ENCODE measurements around the gene BDKRB2. TPM values are rescaled to one million over a fixed set of nuclear protein-coding genes. Genes with fewer than 3 reads are reported as not detected.

BDKRB2 gene
- total RNA-seq, 1 experiment from 2014 or later: 0.15 TPM

- WGBS (ENCODE audit: extremely low coverage, insufficient read length, low lambda C conversion rate): no CpG with 5 or more reads among the region's 17 CpGs
Observed at GRCh38 chr14:96181186-96182056, 23.2 kb upstream of the BDKRB2 start.

More at GRCh38 chr14:96181186-96182056, 23.2 kb upstream of the BDKRB2 start:
- Histone ChIP-seq H3K56ac (ENCODE audit: insufficient read length, low read depth, low read length) (no peak overlapping the region), H3K9ac (ENCODE audit: extremely low read depth, insufficient read length, low read length) (no peak overlapping the region), H3K27ac (ENCODE audit: insufficient read length, low read depth, low read length) (no peak overlapping the region), H3K27me3 (ENCODE audit: insufficient read depth, low read length) (no peaks in the 10 kb centered on the region), H3K79me1 (ENCODE audit: insufficient read depth, low read depth, low read length, poor library complexity, severe bottlenecking) (no peaks in the 10 kb centered on the region), H2BK12ac (ENCODE audit: insufficient read length, low read depth, low read length) (no peak overlapping the region), H3K23me2 (ENCODE audit: insufficient read length, low read depth, low read length, poor library complexity, severe bottlenecking) (no peaks in the 10 kb centered on the region), H2BK120ac (ENCODE audit: low read depth, low read length, poor library complexity, severe bottlenecking) (no peak overlapping the region), H3K9me3 (ENCODE audit: control insufficient read depth, low read depth, low read length) (no peaks in the 10 kb centered on the region), H3K79me2 (ENCODE audit: insufficient read depth, low read length) (no peaks in the 10 kb centered on the region), H3K18ac (ENCODE audit: insufficient read length, low read depth, low read length) (no peak overlapping the region), H3K23ac (ENCODE audit: insufficient read length, low read depth, low read length) (no peak overlapping the region), H3K4me2 (ENCODE audit: insufficient read depth, insufficient read length, low read length) (no peak overlapping the region), H4K5ac (ENCODE audit: insufficient read length, low read depth, low read length) (no peak overlapping the region), H3K4me1 (ENCODE audit: insufficient read depth, low read length) (no peaks in the 10 kb centered on the region), H2AFZ (ENCODE audit: low read length) (no peak overlapping the region), H4K8ac (replicated peaks; ENCODE audit: insufficient read length, low read depth, low read length) (no peak overlapping the region), H2BK5ac (ENCODE audit: insufficient read length, low read length) (no peak overlapping the region), H2BK15ac (ENCODE audit: low read depth, low read length) (no peak overlapping the region), H3K14ac (ENCODE audit: insufficient read depth, low read length) (no peak overlapping the region), H3K4ac (ENCODE audit: low read depth, low read length) (no peak overlapping the region), H4K20me1 (ENCODE audit: control insufficient read depth, insufficient read depth, insufficient read length) (no peaks in the 10 kb centered on the region), H4K91ac (ENCODE audit: insufficient read length, low read depth, low read length) (no peak overlapping the region), H2AK5ac (ENCODE audit: insufficient read length, low read length) (no peak overlapping the region), H2BK20ac (ENCODE audit: low read depth, low read length, poor library complexity, severe bottlenecking) (no peak overlapping the region), H3T11ph (ENCODE audit: low read length) (no peak overlapping the region)
- Mint-ChIP-seq H3K9me3 (peaks cover 3 to 4% of the 10 kb centered on the region in 2 experiments; a peak in 3 of 5 replicates), H3K4me3 (no peak overlapping the region; a peak in 1 of 5 replicates), H3K27ac (no peak overlapping the region), H3K4me1 (peaks cover 0 to 6% of the 10 kb centered on the region in 2 experiments; a peak in 3 of 4 replicates), H3K36me3 (ENCODE audit: insufficient read depth in 1 of 3, low read depth in 3 of 3) (no peaks in the 10 kb centered on the region; a peak in 1 of 7 replicates), H3K27me3 (ENCODE audit: low read depth) (peaks cover 4% of the 10 kb centered on the region; the same call in 1 of the 2 replicates)
- no peak for DNase-seq
- TF ChIP-seq CTCF (conservative IDR thresholded peaks at IDR 0.05): no peak
